TTC549 (cell line): Measurements from ENCODE around the gene RBMS1.
A peak's percentile ranks its signal among the peaks of the same experiment; 100 is the strongest.
"Not testable (repeated sequence)": the region's sequence is repeated elsewhere in the genome, so short reads cannot be mapped to it uniquely, and the experiment has no call there.

Experiments used
- FAIRE-seq: peaks from 2 replicates; lab custom pipeline; 2012; peaks lifted over from hg19 to GRCh38; lab: Jason Lieb, UNC

The RBMS1 gene

GRCh38 chr2:160433466-160434140 lies 60.0 kb downstream of the RBMS1 start:
- no peak for FAIRE-seq

GRCh38 chr2:160432633-160433032 lies 61.0 kb downstream of the RBMS1 start:
- no peak for FAIRE-seq

- FAIRE-seq, result no peak
These were observed 62.2 kb downstream of the RBMS1 start for GRCh38 chr2:160431441-160431840.

- no peak for FAIRE-seq
These were observed 63.6 kb downstream of the RBMS1 start for GRCh38 chr2:160430001-160430344.

- peak; percentile 95 for FAIRE-seq
These were observed 64.2 kb downstream of the RBMS1 start for GRCh38 chr2:160429248-160430000.

- no peak for FAIRE-seq
These were observed 65.2 kb downstream of the RBMS1 start for GRCh38 chr2:160428405-160428763.

GRCh38 chr2:160427629-160428404 lies 65.8 kb downstream of the RBMS1 start:
- no peak for FAIRE-seq

GRCh38 chr2:160426604-160427003 lies 67.0 kb downstream of the RBMS1 start:
- FAIRE-seq, result no peak

- no peak for FAIRE-seq
These were observed 68.0 kb downstream of the RBMS1 start for GRCh38 chr2:160425434-160426151.

- FAIRE-seq, result no peak
These were observed 70.5 kb downstream of the RBMS1 start for GRCh38 chr2:160423126-160423525.

- not testable (repeated sequence) for FAIRE-seq
These were observed 71.7 kb downstream of the RBMS1 start for GRCh38 chr2:160421646-160422501.

- FAIRE-seq, result no peak
These were observed 72.9 kb downstream of the RBMS1 start for GRCh38 chr2:160420711-160421110.

- FAIRE-seq, result no peak
These were observed 73.7 kb downstream of the RBMS1 start for GRCh38 chr2:160419776-160420505.

GRCh38 chr2:160418853-160419252 lies 74.8 kb downstream of the RBMS1 start:
- FAIRE-seq, result peak; percentile 32

GRCh38 chr2:160418398-160418765 lies 75.2 kb downstream of the RBMS1 start:
- no peak for FAIRE-seq

GRCh38 chr2:160417745-160418397 lies 75.7 kb downstream of the RBMS1 start:
- FAIRE-seq, result no peak

- no peak for FAIRE-seq
These were observed 77.6 kb downstream of the RBMS1 start for GRCh38 chr2:160415991-160416390.

- FAIRE-seq, result no peak
These were observed 81.7 kb downstream of the RBMS1 start for GRCh38 chr2:160411955-160412354.

- no peak for FAIRE-seq
These were observed 82.4 kb downstream of the RBMS1 start for GRCh38 chr2:160411167-160411566.

- no peak for FAIRE-seq
These were observed 84.1 kb downstream of the RBMS1 start for GRCh38 chr2:160409480-160409879.

- no peak for FAIRE-seq
These were observed 84.7 kb downstream of the RBMS1 start for GRCh38 chr2:160408959-160409291.
